HG02840 (cell line): ENCODE data around the gene TGM3.
"Not testable (repeated sequence)": the region's sequence is repeated elsewhere in the genome, so short reads cannot be mapped to it uniquely, and the experiment has no call there.

Experiments
- ATAC-seq: cut with Tn5 transposase; IDR thresholded peaks from one replicate; pipeline ENCODE4 v1.9.1; 2021; ENCODE audit warnings: mild to moderate bottlenecking, moderate library complexity, moderate number of reproducible peaks; ENCODE audit not compliant: unreplicated experiment, low FRiP score

The TGM3 gene, protein sequence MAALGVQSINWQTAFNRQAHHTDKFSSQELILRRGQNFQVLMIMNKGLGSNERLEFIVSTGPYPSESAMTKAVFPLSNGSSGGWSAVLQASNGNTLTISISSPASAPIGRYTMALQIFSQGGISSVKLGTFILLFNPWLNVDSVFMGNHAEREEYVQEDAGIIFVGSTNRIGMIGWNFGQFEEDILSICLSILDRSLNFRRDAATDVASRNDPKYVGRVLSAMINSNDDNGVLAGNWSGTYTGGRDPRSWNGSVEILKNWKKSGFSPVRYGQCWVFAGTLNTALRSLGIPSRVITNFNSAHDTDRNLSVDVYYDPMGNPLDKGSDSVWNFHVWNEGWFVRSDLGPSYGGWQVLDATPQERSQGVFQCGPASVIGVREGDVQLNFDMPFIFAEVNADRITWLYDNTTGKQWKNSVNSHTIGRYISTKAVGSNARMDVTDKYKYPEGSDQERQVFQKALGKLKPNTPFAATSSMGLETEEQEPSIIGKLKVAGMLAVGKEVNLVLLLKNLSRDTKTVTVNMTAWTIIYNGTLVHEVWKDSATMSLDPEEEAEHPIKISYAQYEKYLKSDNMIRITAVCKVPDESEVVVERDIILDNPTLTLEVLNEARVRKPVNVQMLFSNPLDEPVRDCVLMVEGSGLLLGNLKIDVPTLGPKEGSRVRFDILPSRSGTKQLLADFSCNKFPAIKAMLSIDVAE

DNA sequence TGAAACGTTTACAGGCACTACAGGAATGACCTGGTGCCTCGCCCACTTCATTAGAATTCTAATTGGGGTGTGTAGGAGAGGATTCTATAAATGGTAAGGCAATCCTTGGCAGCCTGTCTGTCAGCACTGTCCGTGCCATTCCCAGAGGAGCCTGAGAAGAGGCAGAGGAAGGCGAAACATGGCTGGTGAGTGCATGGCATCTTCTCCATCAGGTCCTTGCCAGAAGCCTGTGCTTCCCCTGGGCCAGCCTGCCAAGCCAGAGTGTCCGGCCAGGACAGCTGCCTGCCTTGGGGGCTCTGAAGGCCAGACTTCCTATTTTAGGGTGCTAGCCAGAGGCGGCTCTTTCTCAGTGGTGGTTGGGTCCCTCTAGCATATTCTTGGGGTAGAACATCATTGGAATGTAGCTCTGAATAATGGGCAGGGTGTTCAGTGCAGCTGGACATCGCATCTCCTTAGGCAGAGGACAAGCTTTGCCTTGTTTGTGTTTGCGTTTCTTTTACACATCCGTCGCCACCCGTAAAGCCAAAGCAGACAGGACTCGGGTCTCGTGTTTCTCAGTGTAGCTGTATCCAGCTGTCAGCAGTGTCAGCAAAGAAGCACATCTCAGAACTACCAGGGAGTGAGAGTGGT, at the start of gene TGM3:
Gene TGM3 (plus strand): TSS at position 116 of the 630 bp plus-strand sequence. CDS start 63 bp downstream, at position 179.
- ATAC-seq = no peak

DNA sequence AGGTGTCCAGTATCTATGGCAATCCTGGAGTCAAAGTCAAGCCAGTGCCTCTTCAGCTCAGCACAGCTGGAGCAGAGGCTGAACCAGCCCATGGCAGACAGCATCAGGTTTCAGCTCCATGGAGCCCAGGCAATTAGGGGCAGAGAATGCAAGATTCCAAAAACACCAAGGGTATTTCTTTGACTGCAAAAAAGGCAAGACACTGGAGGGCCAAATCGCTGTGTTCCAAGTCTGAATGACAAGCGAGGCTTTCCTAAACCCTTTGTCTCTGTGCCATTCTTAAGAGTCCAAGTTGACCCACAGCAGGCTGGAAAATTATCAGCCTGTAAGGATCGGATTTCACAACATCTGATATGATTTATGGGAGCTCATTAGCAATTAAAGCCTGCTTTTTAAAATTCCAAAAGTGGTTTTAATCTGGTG, 49.7 kb upstream of the TGM3 start:
- ATAC-seq = no peak

DNA sequence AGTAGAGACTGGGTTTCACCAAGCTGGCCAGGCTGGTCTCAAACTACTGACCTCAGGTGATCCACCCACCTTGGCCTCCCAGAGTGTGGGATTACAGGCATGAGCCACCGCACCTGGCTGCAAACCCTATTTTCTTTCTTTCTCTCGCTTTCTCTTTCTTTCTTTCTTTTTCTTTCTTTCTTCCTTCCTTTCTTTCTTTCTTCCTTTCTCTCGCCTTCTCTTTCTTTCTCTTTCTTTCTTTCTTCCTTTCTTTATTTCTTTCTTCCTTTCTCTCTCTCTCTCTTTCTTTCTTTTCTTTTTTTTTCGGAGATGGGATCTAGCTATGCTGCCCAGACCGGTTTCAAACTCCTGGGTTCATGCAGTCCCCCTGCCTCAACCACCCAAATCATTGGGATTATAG, 47.0 kb upstream of the TGM3 start:
- no peak for ATAC-seq

DNA sequence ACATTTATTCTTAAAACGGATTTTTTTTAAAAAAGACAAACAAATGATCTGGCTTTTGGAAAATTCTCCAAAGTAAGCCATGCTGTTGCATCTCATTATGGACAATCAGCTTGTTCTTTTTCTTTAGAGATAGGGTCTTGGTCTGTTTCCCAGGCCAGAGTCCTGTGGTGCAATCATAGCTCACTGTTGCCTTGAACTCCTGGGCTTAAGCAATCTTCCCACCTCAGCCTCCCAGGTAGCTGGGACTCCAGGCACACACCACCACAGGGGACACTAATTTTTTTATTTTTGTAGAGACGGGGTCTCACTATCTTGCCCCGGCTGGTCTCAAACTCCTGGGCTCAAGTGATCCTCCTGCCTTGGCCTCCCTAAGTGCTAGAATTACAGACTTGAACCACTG, 45.9 kb upstream of the TGM3 start:
- no peak for ATAC-seq

DNA sequence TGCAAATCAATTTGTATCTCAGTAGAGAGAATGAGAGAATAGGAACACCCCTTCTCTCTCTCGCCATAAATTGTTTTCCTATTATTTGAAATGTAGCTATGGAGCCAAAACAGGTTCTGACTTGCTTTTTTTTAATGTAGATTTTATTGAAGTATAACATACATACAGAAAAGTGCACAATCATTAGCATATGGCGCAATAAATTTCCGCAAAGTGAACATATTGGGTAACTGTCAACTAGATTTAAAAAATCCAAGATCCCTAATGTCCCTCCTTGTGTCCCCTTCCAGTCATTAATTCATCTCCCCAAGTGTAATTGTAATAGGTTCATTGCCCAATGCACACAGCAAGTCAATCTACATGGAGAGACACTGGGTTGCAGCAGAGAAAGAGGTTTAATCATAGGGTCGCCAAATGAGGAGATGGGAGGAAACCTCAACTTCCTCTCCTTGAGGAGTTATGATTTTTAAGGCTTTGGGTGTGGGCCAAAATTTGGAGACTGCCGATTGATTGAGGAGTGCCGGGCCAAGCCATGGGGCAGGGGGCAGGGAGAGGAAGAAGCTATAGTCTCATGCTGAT, 43.3 kb upstream of the TGM3 start:
- no peak for ATAC-seq

DNA sequence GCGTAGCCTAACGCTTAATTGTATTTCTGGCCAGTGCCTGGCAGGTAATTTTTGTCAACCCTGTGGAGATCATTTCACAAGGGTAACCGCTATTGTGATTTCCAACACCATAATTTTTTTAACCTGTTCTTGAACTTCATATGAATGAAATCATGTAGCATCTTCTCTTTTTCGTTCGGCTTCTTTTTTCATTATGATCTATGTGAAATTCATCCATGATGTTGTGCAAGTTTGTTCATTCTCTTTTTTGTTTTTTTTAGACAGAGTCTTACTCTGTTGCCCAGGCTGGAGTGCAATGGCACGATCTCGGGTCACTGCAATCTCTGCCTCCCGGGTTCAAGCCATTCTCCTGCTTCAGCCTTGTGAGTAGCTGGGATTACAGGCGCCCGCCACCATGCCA, 42.5 kb upstream of the TGM3 start:
- no peak for ATAC-seq

DNA sequence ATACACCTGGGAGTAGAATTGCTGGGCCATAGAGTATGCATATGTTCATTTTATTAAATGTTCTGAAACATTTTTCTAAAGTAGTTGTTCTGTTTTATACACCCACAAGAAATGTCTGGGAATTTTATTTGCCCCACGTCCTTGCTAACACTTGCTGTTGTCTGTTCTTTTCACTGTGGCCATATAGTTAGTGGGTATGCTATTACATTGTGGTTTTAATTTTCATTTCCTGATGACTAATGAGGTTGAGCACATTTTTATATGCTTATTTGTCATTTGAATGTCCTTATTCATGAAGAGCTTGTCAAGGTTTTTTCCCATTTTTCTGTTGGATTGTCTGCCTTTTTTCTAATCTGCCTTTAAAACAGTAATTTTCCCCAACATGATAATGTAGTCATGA, 41.5 kb upstream of the TGM3 start:
- ATAC-seq = no peak

DNA sequence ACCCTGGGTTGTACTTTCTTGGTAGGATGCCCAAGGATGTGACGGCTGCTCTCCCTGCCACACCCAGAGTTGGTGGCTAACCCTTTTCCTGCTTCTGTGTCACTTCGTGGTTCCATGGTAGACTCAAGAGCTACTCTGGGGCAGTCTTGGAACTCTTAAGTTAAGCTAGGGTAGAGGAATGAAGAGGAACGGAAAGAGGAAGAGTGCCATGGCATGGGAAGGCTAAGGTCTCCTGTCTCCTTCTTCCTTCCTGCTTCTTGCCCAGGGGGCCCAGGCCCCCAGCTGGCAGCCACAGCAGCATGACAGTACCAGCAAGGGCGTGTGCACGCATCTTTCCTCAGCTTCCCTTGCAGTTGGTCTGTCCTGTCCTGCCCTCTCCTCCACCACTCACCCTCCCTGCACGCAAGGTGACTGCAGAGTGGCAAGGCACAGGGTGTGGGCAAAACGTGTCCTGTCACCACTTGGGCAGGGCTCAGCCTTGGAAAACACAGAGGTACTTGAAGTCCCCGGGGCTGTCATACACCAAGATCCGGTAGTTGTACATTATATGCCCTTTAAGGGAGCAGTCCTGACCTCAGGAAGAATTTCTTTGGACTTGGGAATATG, 39.8 kb upstream of the TGM3 start:
- no peak for ATAC-seq

DNA sequence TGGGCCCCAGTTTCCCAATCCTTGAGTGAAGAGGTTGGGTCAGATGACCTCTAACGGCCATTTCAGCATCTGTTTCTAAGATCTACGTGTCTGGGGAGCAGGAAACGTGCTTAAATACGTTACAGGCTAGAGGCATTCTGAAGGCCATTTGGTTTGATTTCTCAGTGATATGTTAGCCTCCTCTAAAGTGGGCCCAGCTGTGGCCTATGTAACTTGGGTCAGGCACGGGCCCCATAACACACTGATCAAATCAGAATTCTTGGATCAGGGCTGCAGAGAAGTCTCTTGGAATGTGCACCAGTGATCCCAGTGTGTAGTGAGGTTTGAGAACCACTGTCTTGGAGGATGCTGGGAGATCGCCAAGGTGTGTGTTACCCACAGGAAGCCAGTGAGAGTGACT, 36.1 kb upstream of the TGM3 start:
- ATAC-seq = no peak

DNA sequence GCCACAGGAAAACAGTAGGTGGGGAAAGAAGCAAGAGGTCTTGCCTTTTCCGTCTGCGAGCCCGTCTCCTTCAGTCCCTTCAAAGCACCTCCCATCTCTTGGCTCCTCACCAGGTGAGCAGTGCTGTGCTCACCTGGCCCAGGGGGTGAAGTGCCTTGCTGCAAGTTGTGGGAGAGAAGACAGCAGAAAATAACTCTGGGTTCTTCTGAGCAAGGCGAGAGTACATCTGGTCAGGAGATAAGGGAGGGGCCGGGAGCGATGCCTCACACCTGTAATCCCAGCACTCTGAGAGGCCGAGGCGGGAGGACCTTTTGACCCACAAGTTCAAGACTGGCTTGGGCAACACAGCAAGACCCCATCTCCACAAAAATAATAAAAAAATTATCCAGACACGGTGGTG, 35.6 kb upstream of the TGM3 start:
- no peak for ATAC-seq

DNA sequence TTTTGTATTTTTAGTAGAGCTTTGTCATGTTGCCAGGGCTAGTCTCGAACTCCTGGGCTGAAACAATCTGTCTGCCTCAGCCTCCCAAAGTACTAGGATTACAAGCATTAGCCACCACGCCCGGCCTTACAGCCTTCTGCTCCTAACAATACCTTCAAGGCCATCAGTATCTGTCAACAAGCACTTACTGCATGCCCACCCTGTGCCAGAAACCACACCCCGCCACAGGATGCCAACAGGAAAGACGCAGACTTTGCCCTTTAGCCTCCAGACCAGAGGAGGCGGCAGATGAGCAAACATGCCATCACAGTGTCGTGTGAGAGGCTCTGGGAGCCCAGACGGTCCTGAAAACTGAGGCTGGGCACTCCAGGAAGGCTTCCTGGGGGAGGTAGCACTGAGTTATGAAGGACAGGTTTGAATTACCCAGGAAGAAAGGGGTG, 34.7 kb upstream of the TGM3 start:
- no peak for ATAC-seq

DNA sequence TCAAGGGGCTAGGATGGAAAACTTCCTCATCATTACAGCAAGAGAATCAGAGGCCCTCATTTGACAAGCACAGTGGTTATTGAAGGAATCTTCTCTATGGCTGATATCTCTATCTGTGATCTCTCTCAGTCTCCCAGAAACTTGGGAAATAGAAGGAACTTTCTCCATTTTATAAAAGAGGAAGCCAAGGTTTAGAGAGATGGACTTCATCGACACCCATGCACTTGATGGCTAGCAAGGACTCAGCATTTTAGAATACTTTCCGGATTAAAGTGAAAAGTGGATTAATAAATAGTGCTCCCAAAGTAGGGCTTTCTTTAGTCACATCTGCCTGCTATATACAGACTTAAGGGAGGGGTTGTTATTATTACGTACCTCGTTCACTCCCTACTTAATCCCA, 34.2 kb upstream of the TGM3 start:
- ATAC-seq = no peak

DNA sequence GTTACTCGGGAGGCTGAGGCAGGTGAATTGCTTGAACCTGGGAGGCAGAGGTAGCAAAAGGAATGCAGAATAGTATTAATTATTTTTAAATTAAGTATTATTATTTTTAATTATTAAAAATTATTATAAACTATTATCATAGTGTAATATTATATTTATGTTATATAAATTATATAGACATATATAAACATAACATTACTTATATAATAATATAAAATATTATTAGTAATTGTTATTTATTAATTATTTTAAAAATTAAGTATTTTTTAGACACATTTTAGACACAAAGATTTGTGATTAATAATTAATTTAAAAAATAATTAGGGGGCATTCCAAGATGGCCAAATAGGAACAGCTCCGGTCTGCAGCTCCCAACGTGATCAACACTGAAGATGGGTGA, 31.7 kb upstream of the TGM3 start:
- no peak for ATAC-seq

DNA sequence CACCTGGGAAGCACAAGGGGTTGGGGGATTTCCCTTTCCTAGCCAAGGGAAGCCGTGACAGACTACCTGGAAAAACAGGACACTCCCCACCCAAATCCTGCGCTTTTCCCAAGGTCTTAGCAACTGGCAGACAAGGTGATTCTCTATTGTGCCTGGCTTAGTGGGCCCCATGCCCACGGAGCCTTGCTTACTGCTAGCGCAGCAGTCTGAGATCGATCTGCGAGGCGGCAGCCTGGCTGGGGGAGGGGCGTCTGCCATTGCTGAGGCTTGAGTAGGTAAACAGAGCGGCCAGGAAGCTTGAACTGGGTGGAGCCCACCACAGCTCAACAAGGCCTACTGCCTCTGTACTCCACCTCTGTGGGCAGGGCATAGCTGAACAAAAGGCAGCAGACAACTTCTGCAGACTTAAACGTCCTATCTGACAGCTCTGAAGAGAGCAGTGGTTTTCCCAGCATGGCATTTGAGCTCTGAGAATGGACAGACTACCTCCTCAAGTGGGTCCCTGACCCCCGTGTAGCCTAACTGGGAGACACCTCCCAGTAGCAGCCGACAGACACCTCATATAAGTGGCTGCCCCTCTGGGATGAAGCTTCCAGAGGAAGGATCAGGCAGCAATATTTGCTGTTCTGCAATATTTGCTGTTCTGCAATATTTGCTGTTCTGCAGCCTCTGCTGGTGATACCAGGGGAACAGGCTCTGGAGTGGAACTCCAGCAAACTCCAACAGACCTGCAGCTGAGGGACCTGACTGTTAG, 31.0 kb upstream of the TGM3 start:
- not testable (repeated sequence) for ATAC-seq

DNA sequence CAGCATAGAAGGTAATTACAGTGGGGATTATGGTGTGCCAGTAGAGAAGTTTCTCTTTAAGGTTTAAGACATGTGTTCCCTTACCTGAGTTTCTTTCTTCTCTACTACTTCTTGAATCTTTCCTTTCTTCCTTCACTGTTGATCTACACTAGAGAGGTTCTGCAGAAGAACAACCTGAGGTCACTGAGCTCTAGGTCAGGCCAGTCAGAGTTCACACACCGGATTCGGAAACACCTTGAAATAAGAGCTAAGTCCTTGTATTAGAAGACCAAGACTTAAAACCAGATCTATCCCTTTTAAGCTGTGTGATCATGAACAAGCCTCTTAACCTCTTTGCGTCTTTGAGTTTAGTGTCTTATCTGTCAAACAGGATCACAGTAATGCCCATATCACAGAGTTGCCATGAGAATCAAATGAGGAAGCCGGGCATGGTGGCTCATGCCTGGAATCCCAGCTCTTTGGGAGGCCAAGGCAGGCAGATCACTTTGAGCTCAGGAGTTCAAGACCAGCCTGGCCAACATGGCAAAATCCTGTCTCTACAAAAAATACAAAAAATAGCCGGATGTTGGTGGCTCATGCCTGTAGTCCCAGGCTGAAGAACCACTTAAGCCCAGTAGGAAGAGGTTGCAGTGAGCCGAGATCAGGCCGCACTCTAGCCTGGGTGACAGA, 22.0 kb upstream of the TGM3 start:
- no peak for ATAC-seq

DNA sequence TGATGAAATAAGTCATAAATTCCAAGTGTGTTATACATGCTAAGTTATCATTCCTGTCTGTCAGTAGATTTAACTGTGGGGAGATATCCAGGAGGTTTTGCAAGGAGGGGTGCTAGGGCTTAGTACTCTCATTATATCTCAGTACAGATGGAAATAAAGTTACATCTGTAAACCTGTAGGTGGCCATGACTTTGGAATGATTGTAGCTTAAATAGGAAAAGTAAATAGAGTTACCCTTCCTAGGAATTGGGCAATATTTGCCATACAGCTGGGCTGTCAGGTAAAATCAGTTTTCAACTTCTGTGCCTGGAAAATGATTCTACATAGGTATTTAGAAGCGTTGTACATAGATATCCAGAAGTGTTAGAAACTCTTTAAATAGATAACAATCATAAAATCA, 19.8 kb upstream of the TGM3 start:
- no peak for ATAC-seq

DNA sequence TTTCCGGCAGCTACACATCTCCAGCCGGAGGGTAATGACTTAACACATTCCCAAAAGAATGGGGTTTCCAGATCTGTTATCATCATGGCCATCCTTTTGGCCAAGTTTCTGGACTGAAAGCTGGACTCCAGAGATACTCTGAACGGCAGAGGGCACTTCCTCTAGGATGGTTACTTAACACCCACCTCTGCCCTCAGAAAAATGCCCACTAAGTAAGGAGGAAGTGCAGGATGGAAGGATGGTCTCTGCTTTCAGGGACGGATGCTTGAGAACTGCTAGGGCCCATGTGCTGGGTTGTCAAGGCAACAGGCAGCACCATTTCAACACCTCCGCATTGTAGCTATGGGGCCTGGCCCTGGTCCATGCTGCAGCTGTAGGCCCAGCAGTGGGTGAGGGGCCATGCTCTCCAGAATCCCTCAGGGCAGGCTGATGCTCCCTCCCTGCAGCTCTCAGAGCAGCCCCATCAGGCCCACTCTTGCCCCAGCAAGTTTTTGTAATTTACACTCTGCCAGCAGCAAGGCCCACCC, 16.5 kb upstream of the TGM3 start:
- no peak for ATAC-seq

DNA sequence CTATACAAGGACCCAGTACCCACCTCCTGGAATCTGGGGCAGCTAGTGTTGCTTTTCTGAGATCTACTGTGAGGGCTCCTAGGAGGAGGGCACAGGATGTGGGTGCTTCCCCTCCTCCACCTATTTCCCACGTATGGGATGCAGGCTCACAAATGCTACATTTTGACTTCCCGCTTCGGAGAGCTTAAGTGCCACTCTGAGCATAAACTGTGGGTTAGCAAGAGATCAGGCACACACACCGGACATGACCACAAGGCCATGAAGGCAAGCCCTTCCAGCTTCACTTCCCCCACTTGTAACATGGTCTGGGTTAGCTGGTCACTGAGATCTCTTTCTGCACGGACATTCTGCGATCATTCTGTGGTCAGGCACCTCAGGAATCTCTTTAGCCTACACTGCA, 15.7 kb upstream of the TGM3 start:
- ATAC-seq = no peak

DNA sequence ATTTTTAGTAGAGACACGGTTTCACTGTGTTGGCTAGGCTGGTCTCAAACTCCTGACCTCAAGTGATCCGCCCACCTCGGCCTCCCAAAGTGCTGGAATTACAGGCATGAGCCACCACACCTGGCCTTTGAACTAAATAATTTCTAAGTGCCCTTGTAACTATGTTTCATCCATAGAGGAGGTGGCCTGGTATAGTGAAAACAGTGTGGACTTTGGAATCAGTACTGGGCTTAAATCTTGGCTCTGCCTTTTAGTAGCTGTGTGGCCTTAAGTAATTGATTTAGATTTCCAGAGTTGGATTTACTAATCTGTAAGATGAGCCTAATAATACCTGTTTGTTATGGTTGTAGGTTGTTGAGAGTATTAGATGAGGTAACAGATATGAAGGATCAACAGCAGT, 14.2 kb upstream of the TGM3 start:
- no peak for ATAC-seq
